WTC11 (cell line): ENCODE measurements around the gene WWOX. TPM values are rescaled to one million over a fixed set of nuclear protein-coding genes. Genes with fewer than 3 reads are reported as not detected.

Experiments
- ATAC-seq: fragments of 200-7000 bp; cut with Tn5 transposase; 2 replicates; pipeline ENCODE4 v1.10.0; 2021; ENCODE audit warnings: mild to moderate bottlenecking, moderate library complexity
- CTCF ChIA-PET: fragments of 300-600 bp; sonication (Branson Sonifier 250); formaldehyde crosslinking; loops from one replicate; lab custom pipeline; 2021; ENCODE audit warnings: antibody characterized with exemption; lab: Charles Lee
- POLR2A ChIA-PET: fragments of 350-600 bp; sonication (Branson Sonifier 250); formaldehyde crosslinking; loops from one replicate; lab custom pipeline; 2021; ENCODE audit warnings: antibody characterized with exemption; lab: Charles Lee
- DNase-seq: peaks from one replicate; pipeline ENCODE4 v3.0.0; 2021; ENCODE audit warnings: low spot score
- H3K27ac Mint-ChIP-seq: 2 replicates; pipeline ENCODE4 v1.8.0; 2021; ENCODE audit warnings: mixed read lengths
- H3K27me3 Mint-ChIP-seq: 2 replicates; pipeline ENCODE4 v1.8.0; 2021; ENCODE audit warnings: low read depth, mild to moderate bottlenecking, moderate library complexity, mixed read lengths
- H3K36me3 Mint-ChIP-seq: 2 replicates; pipeline ENCODE4 v1.8.0; 2021; ENCODE audit warnings: mixed read lengths
- H3K4me1 Mint-ChIP-seq: 2 replicates; pipeline ENCODE4 v1.8.0; 2022; ENCODE audit warnings: mixed read lengths
- H3K4me3 Mint-ChIP-seq: 2 replicates; pipeline ENCODE4 v1.8.0; 2021; ENCODE audit warnings: mild to moderate bottlenecking, moderate library complexity, mixed read lengths
- H3K9me3 Mint-ChIP-seq: 2 replicates; pipeline ENCODE4 v1.8.0; 2021; ENCODE audit warnings: mixed read lengths
- ATF6 ChIP-seq: sonication (generic); formaldehyde crosslinking; IDR thresholded peaks from 2 replicates; pipeline ENCODE4 v1.8.1; 2023; ENCODE audit warnings: mild to moderate bottlenecking, missing genetic modification reagents
- CBFB ChIP-seq: sonication (generic); formaldehyde crosslinking; IDR thresholded peaks from 2 replicates; pipeline ENCODE4 v1.8.1; 2022; ENCODE audit warnings: mild to moderate bottlenecking, low read depth, missing genetic modification reagents
- E2F5 ChIP-seq: sonication (generic); formaldehyde crosslinking; IDR thresholded peaks from 2 replicates; pipeline ENCODE4 v1.8.1; 2022; ENCODE audit warnings: mild to moderate bottlenecking, moderate library complexity, missing genetic modification reagents
- EMX1 ChIP-seq: fragments of 250-450 bp; sonication (Bioruptor Pico); IDR thresholded peaks from 2 replicates; pipeline ENCODE4 v1.8.0; 2021; ENCODE audit warnings: mild to moderate bottlenecking
- FOXJ3 ChIP-seq: sonication (generic); formaldehyde crosslinking; IDR thresholded peaks from 2 replicates; pipeline ENCODE4 v1.9.0; 2021; ENCODE audit warnings: missing genetic modification reagents, mild to moderate bottlenecking, borderline replicate concordance
- FOXP4 ChIP-seq: sonication (generic); formaldehyde crosslinking; IDR thresholded peaks from 2 replicates; pipeline ENCODE4 v1.8.0; 2022; ENCODE audit warnings: mild to moderate bottlenecking, missing genetic modification reagents
- GTF2I ChIP-seq: fragments of 250-450 bp; sonication (Bioruptor Pico); conservative IDR thresholded peaks from 2 replicates; pipeline ENCODE4 v1.4.0; 2021; ENCODE audit warnings: mild to moderate bottlenecking
- IRF1 ChIP-seq: sonication (generic); formaldehyde crosslinking; IDR thresholded peaks from 2 replicates; pipeline ENCODE4 v1.8.0; 2023; ENCODE audit warnings: missing genetic modification reagents
- JUN ChIP-seq: sonication (generic); formaldehyde crosslinking; IDR thresholded peaks from 2 replicates; pipeline ENCODE4 v1.8.0; 2023; ENCODE audit warnings: mild to moderate bottlenecking, missing genetic modification reagents
- KAT7 ChIP-seq: sonication (generic); formaldehyde crosslinking; IDR thresholded peaks from 2 replicates; pipeline ENCODE4 v1.8.1; 2023; ENCODE audit warnings: missing genetic modification reagents, mild to moderate bottlenecking, borderline replicate concordance
- MYBL2 ChIP-seq: sonication (generic); formaldehyde crosslinking; IDR thresholded peaks from 2 replicates; pipeline ENCODE4 v1.8.1; 2023; ENCODE audit warnings: mild to moderate bottlenecking, moderate library complexity, missing genetic modification reagents
- TEAD4 ChIP-seq: sonication (generic); formaldehyde crosslinking; IDR thresholded peaks from 2 replicates; pipeline ENCODE4 v1.8.0; 2022; ENCODE audit warnings: mild to moderate bottlenecking, missing genetic modification reagents
- TP53 ChIP-seq: sonication (generic); formaldehyde crosslinking; IDR thresholded peaks from 2 replicates; pipeline ENCODE4 v1.8.1; 2023; ENCODE audit warnings: mild to moderate bottlenecking, missing genetic modification reagents
- ZNF121 ChIP-seq: sonication (generic); formaldehyde crosslinking; IDR thresholded peaks from 2 replicates; pipeline ENCODE4 v1.8.0; 2023; ENCODE audit warnings: missing genetic modification reagents
- ZNF232 ChIP-seq: sonication (generic); formaldehyde crosslinking; IDR thresholded peaks from 2 replicates; pipeline ENCODE4 v1.8.0; 2022; ENCODE audit warnings: mild to moderate bottlenecking, missing genetic modification reagents
- ZNF396 ChIP-seq: fragments of 250-450 bp; sonication (Bioruptor Pico); IDR thresholded peaks from 2 replicates; pipeline ENCODE4 v1.8.0; 2021; ENCODE audit warnings: mild to moderate bottlenecking, moderate library complexity, borderline replicate concordance
- ZNF671 ChIP-seq: fragments of 250-450 bp; sonication (Bioruptor Pico); IDR thresholded peaks from 2 replicates; pipeline ENCODE4 v1.8.0; 2021; ENCODE audit warnings: mild to moderate bottlenecking
- ZSCAN18 ChIP-seq: fragments of 250-450 bp; sonication (Bioruptor Pico); IDR thresholded peaks from 2 replicates; pipeline ENCODE4 v2.1.2; 2022; ENCODE audit warnings: mild to moderate bottlenecking, moderate library complexity
- total RNA-seq: library from RNA; stranded (reverse); gene quantifications from 3 replicates; pipeline ENCODE4 v1.2.3, GENCODE V29; 2021

Gene WWOX
- total RNA-seq, 1 experiment from 2014 or later: 15.7 TPM

- peaks cover 3% of the 10 kb centered on the region for H3K9me3 Mint-ChIP-seq
- H3K27me3 Mint-ChIP-seq: no peaks in the 10 kb centered on the region
- POLR2A ChIA-PET: no interaction called here
- 0 out of 2 replicates have a peak, but pooled peaks cover 3% of the 10 kb centered on the region for H3K4me1 Mint-ChIP-seq
- CTCF ChIA-PET: interaction anchor here (0.6 to 1.4 kb wide), 2 partner anchors 24 to 397 kb away, joined by 3 to 4 read pairs; no protein-coding TSS in a partner anchor
- ATAC-seq (no peak), DNase-seq (no peak)
- TF ChIP-seq EMX1 (CRISPR knock-in tag): no peak
- no peak overlapping the region for H3K27ac Mint-ChIP-seq
- H3K4me3 Mint-ChIP-seq: no peak overlapping the region
- no peaks in the 10 kb centered on the region for H3K36me3 Mint-ChIP-seq
Measured at GRCh38 chr16:79021991-79022630, 922.7 kb downstream of the WWOX start.

GRCh38 chr16:79026117-79026516, 926.7 kb downstream of the WWOX start:
- ChIA-PET CTCF (interaction anchor here (0.7 kb wide), 1 partner anchor 41 kb away, joined by 3 read pairs; no protein-coding TSS in a partner anchor), POLR2A (no interaction called here)
- Mint-ChIP-seq H3K27me3 (no peaks in the 10 kb centered on the region), H3K9me3 (peaks cover 3% of the 10 kb centered on the region), H3K4me3 (no peak overlapping the region), H3K4me1 (0 out of 2 replicates have a peak, but pooled peaks cover 1% of the 10 kb centered on the region), H3K36me3 (no peaks in the 10 kb centered on the region), H3K27ac (no peak overlapping the region)
- DNase-seq (no peak), ATAC-seq (no peak)
- TF ChIP-seq ATF6 (CRISPR knock-in tag) (no peak), GTF2I (CRISPR knock-in tag) (0 out of 2 replicates have a peak, but pooled peaks have one; percentile 11)

- Mint-ChIP-seq H3K27ac (no peak overlapping the region), H3K36me3 (peaks cover 3% of the 10 kb centered on the region; the same call in 1 of the 2 replicates), H3K4me1 (no peaks in the 10 kb centered on the region), H3K4me3 (no peak overlapping the region), H3K27me3 (no peaks in the 10 kb centered on the region), H3K9me3 (peaks cover 17% of the 10 kb centered on the region)
- no peak for ATAC-seq
- CTCF ChIA-PET: no interaction called here
- DNase-seq: no peak
- TF ChIP-seq TP53 (no peak), MYBL2 (CRISPR knock-in tag) (no peak), JUN (CRISPR knock-in tag) (no peak), FOXP4 (CRISPR knock-in tag) (no peak), ZNF232 (no peak)
- POLR2A ChIA-PET: no interaction called here
Measured at GRCh38 chr16:79036541-79036940, 937.1 kb downstream of the WWOX start.

- CTCF ChIA-PET: interaction anchor here (0.7 kb wide), 1 partner anchor 16 kb away, joined by 3 read pairs; no protein-coding TSS in a partner anchor
- H3K36me3 Mint-ChIP-seq: peaks cover 3% of the 10 kb centered on the region; the same call in 1 of the 2 replicates
- no peaks in the 10 kb centered on the region for H3K4me1 Mint-ChIP-seq
- no peak overlapping the region for H3K27ac Mint-ChIP-seq
- H3K4me3 Mint-ChIP-seq: no peak overlapping the region
- H3K27me3 Mint-ChIP-seq: no peaks in the 10 kb centered on the region
- H3K9me3 Mint-ChIP-seq: peaks cover 16% of the 10 kb centered on the region
- DNase-seq (no peak), ATAC-seq (no peak)
- POLR2A ChIA-PET: no interaction called here
- TF ChIP-seq ZNF121 (CRISPR knock-in tag) (no peak), ZNF396 (CRISPR knock-in tag) (no peak), ZSCAN18 (CRISPR knock-in tag) (no peak), TEAD4 (no peak), CBFB (CRISPR knock-in tag) (no peak), FOXJ3 (CRISPR knock-in tag) (no peak), KAT7 (CRISPR knock-in tag) (no peak), ZNF671 (CRISPR knock-in tag) (no peak), FOXP4 (CRISPR knock-in tag) (no peak), E2F5 (no peak), IRF1 (no peak)
Measured at GRCh38 chr16:79037521-79038373, 938.3 kb downstream of the WWOX start.
